ENCODE data around the gene TRPM3.

TRPM3 gene

DNA sequence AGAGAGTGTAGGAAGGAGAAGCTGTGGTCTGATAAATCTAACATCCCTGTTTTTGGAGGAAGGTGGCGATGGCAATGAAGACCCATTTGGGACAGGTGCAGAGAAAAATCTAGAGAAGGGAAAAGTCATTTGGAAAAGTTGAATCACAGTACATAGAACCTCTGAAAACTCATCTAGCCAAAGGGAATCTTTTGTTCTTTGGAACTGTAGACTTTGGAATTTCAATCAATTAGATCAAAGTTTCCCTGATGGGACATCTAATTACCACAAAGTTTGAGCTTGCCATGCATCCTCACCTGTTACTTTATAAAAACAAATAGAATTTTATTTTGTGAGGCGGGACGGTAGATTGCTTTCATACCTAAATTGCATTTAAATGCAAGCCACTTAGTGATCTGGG lies 294.9 kb downstream of the TRPM3 start:
- DNase-seq (ENCODE audit: low read depth) = no peak
- TF ChIP-seq, protein P1, sequence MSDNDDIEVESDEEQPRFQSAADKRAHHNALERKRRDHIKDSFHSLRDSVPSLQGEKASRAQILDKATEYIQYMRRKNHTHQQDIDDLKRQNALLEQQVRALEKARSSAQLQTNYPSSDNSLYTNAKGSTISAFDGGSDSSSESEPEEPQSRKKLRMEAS (IDR thresholded peaks at IDR 0.05; ENCODE audit: low read depth, low read length) = no peak
- no peak for TF ChIP-seq MYC (IDR thresholded peaks at IDR 0.05; ENCODE audit: low read depth, low read length)
- TF ChIP-seq POLR2A (IDR thresholded peaks at IDR 0.05; ENCODE audit: extremely low read depth, insufficient read length) = no peak
- TF ChIP-seq, protein P2, sequence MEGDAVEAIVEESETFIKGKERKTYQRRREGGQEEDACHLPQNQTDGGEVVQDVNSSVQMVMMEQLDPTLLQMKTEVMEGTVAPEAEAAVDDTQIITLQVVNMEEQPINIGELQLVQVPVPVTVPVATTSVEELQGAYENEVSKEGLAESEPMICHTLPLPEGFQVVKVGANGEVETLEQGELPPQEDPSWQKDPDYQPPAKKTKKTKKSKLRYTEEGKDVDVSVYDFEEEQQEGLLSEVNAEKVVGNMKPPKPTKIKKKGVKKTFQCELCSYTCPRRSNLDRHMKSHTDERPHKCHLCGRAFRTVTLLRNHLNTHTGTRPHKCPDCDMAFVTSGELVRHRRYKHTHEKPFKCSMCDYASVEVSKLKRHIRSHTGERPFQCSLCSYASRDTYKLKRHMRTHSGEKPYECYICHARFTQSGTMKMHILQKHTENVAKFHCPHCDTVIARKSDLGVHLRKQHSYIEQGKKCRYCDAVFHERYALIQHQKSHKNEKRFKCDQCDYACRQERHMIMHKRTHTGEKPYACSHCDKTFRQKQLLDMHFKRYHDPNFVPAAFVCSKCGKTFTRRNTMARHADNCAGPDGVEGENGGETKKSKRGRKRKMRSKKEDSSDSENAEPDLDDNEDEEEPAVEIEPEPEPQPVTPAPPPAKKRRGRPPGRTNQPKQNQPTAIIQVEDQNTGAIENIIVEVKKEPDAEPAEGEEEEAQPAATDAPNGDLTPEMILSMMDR (IDR thresholded peaks at IDR 0.05; ENCODE audit: low read depth, low read length) = no peak
- H3K4me3 ChIP-seq (ENCODE audit: low read depth, low read length) = no peak overlapping the region

DNA sequence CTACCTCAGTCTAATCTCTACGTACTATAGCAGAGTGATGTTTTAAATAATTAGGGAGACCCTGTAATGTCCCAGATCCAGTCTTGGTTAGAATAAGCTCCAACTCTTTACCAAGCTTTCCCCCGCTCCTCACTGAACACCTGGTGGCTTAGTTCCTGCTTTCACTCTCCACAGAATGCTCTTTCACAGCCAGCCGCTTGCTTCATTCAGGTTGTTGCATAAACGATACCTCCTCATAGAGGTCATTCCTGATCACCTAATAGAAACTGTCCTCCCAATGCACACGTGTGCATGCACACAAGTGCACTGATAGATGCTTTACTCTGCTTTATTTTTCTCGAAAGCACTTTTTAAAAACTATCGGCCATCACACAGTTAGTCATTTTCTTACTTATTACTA lies 298.1 kb downstream of the TRPM3 start:
- TF ChIP-seq, protein P1 (IDR thresholded peaks at IDR 0.05; ENCODE audit: low read depth, low read length) = no peak
- TF ChIP-seq MYC (IDR thresholded peaks at IDR 0.05; ENCODE audit: low read depth, low read length) (no peak), POLR2A (IDR thresholded peaks at IDR 0.05; ENCODE audit: extremely low read depth, insufficient read length) (no peak)
- TF ChIP-seq, protein P2 (IDR thresholded peaks at IDR 0.05; ENCODE audit: low read depth, low read length) = no peak
- no peak overlapping the region for H3K4me3 ChIP-seq (ENCODE audit: low read depth, low read length)
- DNase-seq (ENCODE audit: low read depth) = no peak

DNA sequence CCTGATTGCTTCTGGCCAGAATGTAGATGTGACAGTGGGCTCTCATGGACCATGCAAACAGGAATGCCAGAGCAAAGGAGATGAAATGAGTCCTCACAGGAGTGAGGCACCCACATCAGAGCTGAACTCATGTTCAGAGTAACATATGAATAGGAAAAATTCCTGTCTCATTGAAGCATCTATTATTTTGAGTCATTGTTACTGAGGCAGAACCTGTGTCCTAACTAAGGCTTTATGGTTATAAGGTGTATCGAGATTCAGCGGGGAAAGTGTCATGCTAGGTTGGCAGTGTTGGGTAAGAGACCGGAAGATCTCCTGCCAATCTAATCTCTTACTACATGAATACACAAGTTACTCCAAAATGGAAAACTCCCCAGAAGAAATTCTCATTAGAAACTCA lies 304.1 kb downstream of the TRPM3 start:
- TF ChIP-seq MYC (IDR thresholded peaks at IDR 0.05; ENCODE audit: low read depth, low read length) = no peak
- TF ChIP-seq, protein P2 (IDR thresholded peaks at IDR 0.05; ENCODE audit: low read depth, low read length) = no peak
- TF ChIP-seq, protein P1 (IDR thresholded peaks at IDR 0.05; ENCODE audit: low read depth, low read length) = no peak
- no peak for TF ChIP-seq POLR2A (IDR thresholded peaks at IDR 0.05; ENCODE audit: extremely low read depth, insufficient read length)
- no peak for DNase-seq (ENCODE audit: low read depth)
- H3K4me3 ChIP-seq (ENCODE audit: low read depth, low read length) = no peak overlapping the region

DNA sequence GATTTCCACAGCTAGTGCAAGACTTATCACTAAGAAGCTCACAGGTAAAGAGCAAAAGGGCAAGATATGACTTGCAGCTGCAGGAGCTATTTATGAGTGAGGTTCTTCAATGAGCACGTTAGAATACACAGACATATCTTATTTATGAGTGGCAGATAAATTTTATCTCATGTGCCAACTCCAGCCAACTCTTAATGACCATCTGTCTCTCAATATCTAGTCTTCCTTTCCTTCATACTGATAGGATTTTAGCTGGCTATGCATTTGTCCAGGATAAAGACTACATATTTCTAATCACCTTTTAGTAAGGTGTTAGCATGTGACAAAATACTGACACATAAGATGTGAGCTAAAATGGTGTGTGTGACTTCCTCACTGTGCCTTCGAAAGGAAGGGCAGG lies 304.5 kb downstream of the TRPM3 start:
- DNase-seq (ENCODE audit: low read depth) = no peak
- no peak overlapping the region for H3K4me3 ChIP-seq (ENCODE audit: low read depth, low read length)
- TF ChIP-seq POLR2A (IDR thresholded peaks at IDR 0.05; ENCODE audit: extremely low read depth, insufficient read length) (no peak), MYC (IDR thresholded peaks at IDR 0.05; ENCODE audit: low read depth, low read length) (no peak)
- TF ChIP-seq, protein P2 (IDR thresholded peaks at IDR 0.05; ENCODE audit: low read depth, low read length) = no peak
- TF ChIP-seq, protein P1 (IDR thresholded peaks at IDR 0.05; ENCODE audit: low read depth, low read length) = no peak

DNA sequence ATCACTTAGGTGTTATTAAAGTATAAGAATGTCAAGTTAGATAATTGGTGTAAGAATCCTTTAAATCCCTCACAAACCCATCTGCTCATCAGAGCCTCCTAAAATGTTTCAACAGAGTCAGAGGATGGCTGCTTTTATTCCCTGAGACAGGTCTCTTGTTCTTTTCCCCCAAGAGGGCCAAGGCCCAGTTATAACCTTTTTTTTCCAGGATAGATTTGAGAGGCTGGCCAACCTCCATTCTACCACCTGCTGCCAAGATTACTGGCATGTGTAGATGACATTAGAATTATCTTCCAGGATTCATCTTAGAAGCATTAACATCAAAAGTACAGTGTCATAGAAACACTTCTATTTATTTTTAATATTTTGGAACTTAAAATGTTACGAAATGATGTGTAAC lies 305.1 kb downstream of the TRPM3 start:
- H3K4me3 ChIP-seq (ENCODE audit: low read depth, low read length) = no peak overlapping the region
- TF ChIP-seq, protein P1 (IDR thresholded peaks at IDR 0.05; ENCODE audit: low read depth, low read length) = no peak
- no peak for TF ChIP-seq MYC (IDR thresholded peaks at IDR 0.05; ENCODE audit: low read depth, low read length)
- no peak for TF ChIP-seq POLR2A (IDR thresholded peaks at IDR 0.05; ENCODE audit: extremely low read depth, insufficient read length)
- TF ChIP-seq, protein P2 (IDR thresholded peaks at IDR 0.05; ENCODE audit: low read depth, low read length) = no peak
- DNase-seq (ENCODE audit: low read depth) = no peak

DNA sequence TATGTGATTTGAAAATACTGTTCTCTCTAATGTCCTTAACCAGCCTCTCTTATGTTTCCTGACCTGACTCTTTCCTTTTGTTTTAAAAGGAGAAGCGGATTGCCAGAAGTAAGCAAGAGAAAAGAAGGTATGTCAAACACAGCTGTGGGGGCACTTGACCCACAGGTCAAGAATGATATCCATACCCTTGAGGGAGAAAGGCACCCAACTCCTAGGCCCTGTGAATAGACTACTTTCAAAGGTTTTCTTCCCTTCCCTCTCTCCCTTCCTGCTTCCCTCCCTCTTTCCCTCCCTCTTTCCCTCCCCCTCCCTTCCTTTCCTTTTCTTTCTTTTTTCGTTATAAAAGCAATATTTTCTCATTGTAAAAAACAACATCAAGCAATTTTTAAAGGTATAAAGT lies 306.8 kb downstream of the TRPM3 start:
- TF ChIP-seq, protein P2 (IDR thresholded peaks at IDR 0.05; ENCODE audit: low read depth, low read length) = no peak
- TF ChIP-seq MYC (IDR thresholded peaks at IDR 0.05; ENCODE audit: low read depth, low read length) (no peak), POLR2A (IDR thresholded peaks at IDR 0.05; ENCODE audit: extremely low read depth, insufficient read length) (no peak)
- TF ChIP-seq, protein P1 (IDR thresholded peaks at IDR 0.05; ENCODE audit: low read depth, low read length) = no peak
- DNase-seq (ENCODE audit: low read depth) = no peak
- no peak overlapping the region for H3K4me3 ChIP-seq (ENCODE audit: low read depth, low read length)
